Measurements from ENCODE around the gene PROX1.

PROX1 gene

DNA sequence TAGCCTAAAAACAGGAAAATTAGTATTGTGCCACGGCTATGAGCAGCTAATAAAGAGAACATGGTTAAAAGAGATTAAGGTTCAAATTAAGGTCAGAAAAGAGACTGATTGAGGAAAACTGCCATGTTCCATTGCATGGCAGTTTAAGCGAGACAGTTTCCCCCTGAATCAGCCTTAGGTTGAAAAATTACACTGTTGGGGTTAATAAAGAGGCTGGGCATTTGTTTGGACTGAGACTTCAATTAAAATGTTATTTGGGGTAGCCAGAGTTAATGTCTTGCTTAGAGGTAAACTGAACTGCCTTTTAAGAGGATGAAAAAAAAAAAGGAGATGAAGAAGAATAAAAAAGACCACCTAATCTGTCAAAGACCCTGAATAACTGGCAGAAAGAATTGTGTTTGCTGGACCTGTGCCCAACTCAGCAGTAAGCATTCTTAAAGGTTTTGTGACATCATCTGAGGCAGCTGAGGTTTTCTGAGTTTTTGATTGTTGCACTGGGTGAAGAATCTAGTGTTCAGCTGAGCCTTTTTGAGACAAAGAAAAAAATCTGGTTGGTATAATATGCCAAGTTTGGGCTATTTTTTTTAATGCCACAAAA is 17.7 kb upstream of the PROX1 start:
- Mint-ChIP-seq H3K4me1 (peaks cover 2% of the 10 kb centered on the region), H3K36me3 (ENCODE audit: low read depth) (no peaks in the 10 kb centered on the region), H3K27me3 (peaks cover 2% of the 10 kb centered on the region), H3K27ac (no peak overlapping the region), H3K9me3 (no peaks in the 10 kb centered on the region), H3K4me3 (no peak overlapping the region)
- DNase-seq = no peak
- no peak for ATAC-seq

DNA sequence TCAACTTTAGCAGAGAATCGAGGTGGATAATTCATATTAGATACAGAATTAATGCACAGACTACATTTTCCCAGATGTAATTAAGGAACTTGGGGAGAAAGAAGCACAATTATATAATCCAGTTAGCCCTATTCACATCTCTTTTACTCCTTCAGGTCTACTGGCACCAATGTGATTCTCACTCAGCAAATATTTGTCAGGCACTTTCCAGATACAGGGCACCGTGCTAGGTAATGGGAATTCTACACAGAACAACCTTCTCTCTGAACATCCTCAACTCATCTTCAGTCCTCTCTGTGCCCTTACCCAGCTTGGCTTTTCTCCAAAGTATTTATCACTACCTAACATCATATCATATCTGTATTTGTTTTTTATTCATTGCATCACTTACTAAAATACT is 15.6 kb upstream of the PROX1 start:
- H3K36me3 Mint-ChIP-seq (ENCODE audit: low read depth) = no peaks in the 10 kb centered on the region
- H3K4me1 Mint-ChIP-seq = peaks cover 2% of the 10 kb centered on the region
- no peaks in the 10 kb centered on the region for H3K9me3 Mint-ChIP-seq
- ATAC-seq = no peak
- no peak overlapping the region for H3K27ac Mint-ChIP-seq
- H3K4me3 Mint-ChIP-seq = no peak overlapping the region
- peaks cover 16% of the 10 kb centered on the region for H3K27me3 Mint-ChIP-seq
- DNase-seq = no peak

- no peak overlapping the region for H3K27ac Mint-ChIP-seq
- peaks cover 2% of the 10 kb centered on the region for H3K4me1 Mint-ChIP-seq
- DNase-seq (no peak), ATAC-seq (peak; percentile 28)
- H3K36me3 Mint-ChIP-seq (ENCODE audit: low read depth) = no peaks in the 10 kb centered on the region
- H3K9me3 Mint-ChIP-seq = no peaks in the 10 kb centered on the region
- H3K27me3 Mint-ChIP-seq = peaks cover 23% of the 10 kb centered on the region
- H3K4me3 Mint-ChIP-seq = no peak overlapping the region
Measured at GRCh38 chr1:213973129-213973528, 14.6 kb upstream of the PROX1 start.

DNA sequence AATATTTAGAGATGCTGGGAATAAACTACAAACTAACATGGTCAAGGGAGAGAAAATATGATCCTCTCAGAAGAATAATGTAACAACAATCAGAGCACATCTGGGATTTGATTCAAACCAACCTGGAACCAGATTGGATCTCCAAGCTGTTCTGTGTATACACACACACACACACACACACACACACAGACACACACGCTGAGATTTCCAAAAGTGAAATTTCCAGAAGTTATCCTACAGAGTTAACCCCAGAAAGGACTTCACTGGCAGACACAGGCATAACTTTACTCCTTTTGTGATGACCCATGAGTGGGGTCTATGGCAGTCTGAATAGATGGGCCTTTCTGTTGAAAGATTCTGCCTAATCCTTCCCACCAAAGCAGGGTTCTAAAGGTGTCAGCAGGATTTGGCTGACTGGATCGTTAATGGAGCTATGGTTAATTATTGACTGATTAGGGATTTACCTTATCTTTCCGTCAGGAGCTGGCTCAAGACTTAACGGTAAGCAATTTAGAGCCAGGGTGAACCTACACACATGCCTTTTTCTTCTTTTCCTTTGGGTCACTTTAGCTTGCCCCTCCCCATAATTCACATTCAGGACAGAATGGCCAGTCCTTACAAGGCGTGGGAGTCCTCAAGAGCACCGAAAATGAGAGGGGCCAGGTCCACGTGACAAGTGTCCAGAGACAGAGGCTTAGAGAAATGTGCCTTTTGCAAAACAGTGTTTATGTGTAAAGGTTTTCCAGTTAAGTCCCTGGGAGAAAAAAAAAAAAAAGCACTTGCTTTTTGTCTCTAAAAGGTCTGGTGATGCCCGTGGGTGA is 10.9 kb upstream of the PROX1 start:
- Mint-ChIP-seq H3K36me3 (ENCODE audit: low read depth) (no peaks in the 10 kb centered on the region), H3K27ac (no peak overlapping the region), H3K9me3 (no peaks in the 10 kb centered on the region), H3K4me3 (no peak overlapping the region), H3K27me3 (peaks cover 55% of the 10 kb centered on the region), H3K4me1 (peaks cover 5% of the 10 kb centered on the region)
- DNase-seq = no peak
- no peak for ATAC-seq

DNA sequence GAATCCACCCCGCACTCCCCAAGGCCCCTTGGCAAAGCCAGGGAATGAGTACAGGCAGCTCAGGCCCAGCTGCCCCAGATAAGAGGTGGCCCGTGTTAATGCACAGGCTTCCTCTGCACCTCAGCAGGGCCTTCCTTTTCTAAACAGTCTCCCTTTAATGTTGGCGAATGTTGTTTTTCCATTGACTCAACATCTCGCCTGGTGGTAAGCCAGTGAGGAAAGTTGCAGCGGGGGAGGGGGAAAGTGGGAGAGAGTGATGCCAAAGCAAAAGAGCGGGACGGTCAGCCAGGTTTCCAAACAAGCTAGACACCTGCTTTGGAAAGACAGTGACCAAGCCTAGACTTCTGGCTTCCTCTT is 10.3 kb upstream of the PROX1 start:
- Mint-ChIP-seq H3K36me3 (ENCODE audit: low read depth) (no peaks in the 10 kb centered on the region), H3K9me3 (no peaks in the 10 kb centered on the region), H3K4me3 (no peak overlapping the region), H3K27ac (no peak overlapping the region), H3K27me3 (peaks cover 61% of the 10 kb centered on the region), H3K4me1 (peaks cover 10% of the 10 kb centered on the region)
- ATAC-seq (no peak), DNase-seq (no peak)

GRCh38 chr1:213977909-213978308 is 9.9 kb upstream of the PROX1 start:
- DNase-seq (no peak), ATAC-seq (no peak)
- Mint-ChIP-seq H3K27ac (no peak overlapping the region), H3K27me3 (peaks cover 61% of the 10 kb centered on the region), H3K36me3 (ENCODE audit: low read depth) (no peaks in the 10 kb centered on the region), H3K4me3 (no peak overlapping the region), H3K9me3 (no peaks in the 10 kb centered on the region), H3K4me1 (peaks cover 10% of the 10 kb centered on the region)

DNA sequence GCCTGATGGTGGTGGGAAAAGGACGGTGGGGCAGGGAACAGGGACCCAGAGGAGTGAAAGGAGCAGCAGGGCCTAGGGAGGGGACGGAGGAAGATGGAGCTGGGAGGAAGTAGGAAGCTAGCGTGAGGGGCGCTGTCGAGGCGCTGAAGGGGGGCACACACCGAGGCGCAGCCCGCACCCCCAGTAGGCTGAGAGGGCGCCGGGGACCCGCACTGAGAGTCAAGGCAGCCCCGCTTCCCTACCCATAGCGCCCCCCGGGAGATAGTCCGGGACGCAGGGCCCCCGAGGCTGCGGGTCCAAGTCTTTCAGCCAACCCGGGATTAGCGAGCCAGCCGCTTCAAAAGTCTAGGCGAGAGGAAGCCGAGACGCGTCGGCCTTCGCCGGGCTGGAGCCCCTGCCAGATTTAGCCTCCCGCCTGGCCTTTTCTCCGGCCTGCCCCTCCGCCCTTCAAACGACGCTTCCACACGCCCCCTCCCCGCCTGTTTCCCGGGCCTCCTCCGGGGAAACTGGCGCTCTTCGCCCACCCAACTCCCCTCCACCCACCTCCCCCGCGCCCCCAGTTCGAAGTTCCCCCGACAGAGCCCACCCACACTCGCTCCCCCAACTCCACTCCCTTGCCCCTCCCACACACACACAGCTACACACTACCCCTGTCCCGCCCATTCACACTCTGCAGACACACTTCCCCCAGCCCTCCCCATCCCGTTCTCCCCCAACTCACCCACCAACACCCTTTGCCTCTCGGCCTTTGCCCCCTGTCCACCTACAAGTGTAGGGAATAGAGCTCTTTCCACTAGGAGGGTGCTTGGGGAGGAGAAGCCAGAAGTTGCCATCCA is 7.8 kb upstream of the PROX1 start:
- Mint-ChIP-seq H3K9me3 (no peaks in the 10 kb centered on the region), H3K36me3 (ENCODE audit: low read depth) (peaks cover 2% of the 10 kb centered on the region), H3K27ac (no peak overlapping the region), H3K4me3 (no peak overlapping the region), H3K27me3 (peaks cover 80% of the 10 kb centered on the region), H3K4me1 (peaks cover 13% of the 10 kb centered on the region)
- ATAC-seq = no peak
- DNase-seq = no peak

GRCh38 chr1:213980906-213981305 is 6.9 kb upstream of the PROX1 start:
- no peak for DNase-seq
- no peak overlapping the region for H3K4me3 Mint-ChIP-seq
- ATAC-seq = no peak
- no peaks in the 10 kb centered on the region for H3K9me3 Mint-ChIP-seq
- H3K36me3 Mint-ChIP-seq (ENCODE audit: low read depth) = peaks cover 2% of the 10 kb centered on the region
- no peak overlapping the region for H3K27ac Mint-ChIP-seq
- H3K27me3 Mint-ChIP-seq = peaks cover 82% of the 10 kb centered on the region
- H3K4me1 Mint-ChIP-seq = peaks cover 17% of the 10 kb centered on the region

DNA sequence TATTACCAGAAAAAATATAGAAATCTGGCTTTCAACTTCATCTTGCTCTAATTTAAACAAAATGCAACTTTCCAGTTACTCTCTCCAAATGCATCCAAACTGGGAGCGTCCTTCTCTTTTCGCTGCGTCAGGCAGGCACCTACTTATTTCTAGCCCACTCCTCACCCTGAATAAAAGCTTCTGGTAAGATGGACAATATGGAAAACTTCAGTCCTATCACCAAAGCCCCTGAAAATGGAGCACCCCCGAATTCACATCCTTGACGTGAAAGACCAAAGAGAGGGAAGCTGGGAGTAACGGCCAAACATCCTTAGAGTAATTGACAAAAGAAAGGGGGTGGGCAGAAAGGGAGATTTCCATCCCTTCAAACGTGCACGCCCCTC is 5.5 kb upstream of the PROX1 start:
- DNase-seq (no peak), ATAC-seq (no peak)
- H3K4me1 Mint-ChIP-seq = peaks cover 24% of the 10 kb centered on the region
- no peak overlapping the region for H3K27ac Mint-ChIP-seq
- peaks cover 2% of the 10 kb centered on the region for H3K36me3 Mint-ChIP-seq (ENCODE audit: low read depth)
- peaks cover 82% of the 10 kb centered on the region for H3K27me3 Mint-ChIP-seq
- H3K9me3 Mint-ChIP-seq = no peaks in the 10 kb centered on the region
- H3K4me3 Mint-ChIP-seq = no peak overlapping the region

GRCh38 chr1:213982672-213983492 is 4.9 kb upstream of the PROX1 start:
- peaks cover 2% of the 10 kb centered on the region for H3K36me3 Mint-ChIP-seq (ENCODE audit: low read depth)
- H3K4me3 Mint-ChIP-seq = no peak overlapping the region
- no peak for DNase-seq
- peaks cover 84% of the 10 kb centered on the region for H3K27me3 Mint-ChIP-seq
- H3K27ac Mint-ChIP-seq = no peak overlapping the region
- no peak for ATAC-seq
- H3K4me1 Mint-ChIP-seq = peaks cover 27% of the 10 kb centered on the region
- no peaks in the 10 kb centered on the region for H3K9me3 Mint-ChIP-seq

DNA sequence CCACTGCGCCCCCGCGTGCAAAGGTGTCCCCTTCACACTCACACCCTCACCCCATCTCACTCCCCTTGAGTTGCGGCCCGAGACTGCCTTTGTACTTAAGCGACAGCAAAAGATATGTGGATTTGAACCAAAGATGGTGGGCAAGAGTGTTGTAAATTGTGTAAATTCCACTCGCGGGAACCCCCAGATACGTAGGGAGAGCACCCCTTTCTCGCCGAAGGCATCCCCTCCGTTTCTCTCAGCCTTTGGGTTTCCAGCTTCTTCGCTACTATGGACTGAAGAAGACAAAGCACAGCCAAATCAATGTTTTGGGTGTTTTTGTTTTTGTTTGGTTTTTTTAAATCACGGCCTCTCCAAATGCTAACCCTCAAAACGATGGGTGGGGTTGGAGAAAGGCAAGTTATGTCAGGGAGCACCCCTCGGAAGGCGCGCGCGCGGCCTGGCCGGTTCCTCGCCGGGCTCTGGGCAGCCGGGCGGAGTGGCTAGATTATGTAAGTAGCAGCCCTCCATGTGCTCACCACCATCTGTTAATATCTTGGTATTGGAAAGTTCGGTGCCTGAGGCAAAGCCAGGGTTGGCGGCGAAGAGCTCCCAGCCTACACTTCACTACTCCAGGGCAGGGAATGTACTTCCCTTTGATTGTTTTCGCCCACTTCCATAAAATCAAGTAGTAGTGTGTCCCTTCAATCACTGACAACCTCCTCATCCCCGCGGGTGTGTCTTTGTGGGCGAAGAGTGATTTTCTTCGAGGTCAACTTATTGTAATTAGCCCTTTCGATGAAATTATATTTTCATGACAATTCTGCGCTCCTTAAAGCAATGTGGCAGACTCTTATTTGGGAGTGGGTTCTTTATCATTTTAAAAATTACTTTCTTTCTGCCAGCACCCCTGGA is 4.0 kb upstream of the PROX1 start:
- ATAC-seq = no peak
- Mint-ChIP-seq H3K9me3 (no peaks in the 10 kb centered on the region), H3K4me3 (no peak overlapping the region), H3K27me3 (peaks cover 84% of the 10 kb centered on the region), H3K27ac (no peak overlapping the region), H3K36me3 (ENCODE audit: low read depth) (peaks cover 2% of the 10 kb centered on the region), H3K4me1 (peaks cover 35% of the 10 kb centered on the region)
- no peak for DNase-seq

GRCh38 chr1:213984387-213985208 is 3.2 kb upstream of the PROX1 start:
- Mint-ChIP-seq H3K4me1 (peaks cover 41% of the 10 kb centered on the region), H3K36me3 (ENCODE audit: low read depth) (peaks cover 2% of the 10 kb centered on the region), H3K4me3 (no peak overlapping the region)

More at GRCh38 chr1:213984387-213985208, 3.2 kb upstream of the PROX1 start:
- no peak for DNase-seq
- Mint-ChIP-seq H3K27me3 (peaks cover 84% of the 10 kb centered on the region), H3K27ac (no peak overlapping the region), H3K9me3 (no peaks in the 10 kb centered on the region)
- ATAC-seq = no peak
